Progenitor cell of endocrine pancreas (in vitro differentiated cells): Measurements from ENCODE around the gene SCO2. TPM values are rescaled to one million over a fixed set of nuclear protein-coding genes. Genes with fewer than 3 reads are reported as not detected.
"Not testable (repeated sequence)": the region's sequence is repeated elsewhere in the genome, so short reads cannot be mapped to it uniquely, and the experiment has no call there.

Experiments used
- DNase-seq: peaks from one replicate; pipeline ENCODE4 v3.0.0; 2021; ENCODE audit warnings: low spot score; ENCODE audit not compliant: unreplicated experiment
- H3K27ac Mint-ChIP-seq: 2 replicates; pipeline ENCODE4 v1.8.0; 2021; ENCODE audit warnings: mild to moderate bottlenecking, moderate library complexity, mixed read lengths
- H3K27me3 Mint-ChIP-seq: 2 replicates; pipeline ENCODE4 v1.8.0; 2021; ENCODE audit warnings: mixed read lengths
- H3K36me3 Mint-ChIP-seq: 2 replicates; pipeline ENCODE4 v1.8.0; 2022; ENCODE audit warnings: mixed read lengths; ENCODE audit not compliant: insufficient read depth
- H3K4me1 Mint-ChIP-seq: 2 replicates; pipeline ENCODE4 v1.8.0; 2021; ENCODE audit warnings: low read depth, mixed read lengths
- H3K4me3 Mint-ChIP-seq: 2 replicates; pipeline ENCODE4 v1.8.0; 2021; ENCODE audit warnings: low read depth, mild to moderate bottlenecking, moderate library complexity, mixed read lengths
- H3K9me3 Mint-ChIP-seq: 2 replicates; pipeline ENCODE4 v1.8.0; 2021; ENCODE audit warnings: low read depth, mixed read lengths
- CTCF ChIP-seq: fragments of 200-600 bp; sonication (generic); IDR thresholded peaks from one replicate; pipeline ENCODE4 v1.5.0; 2021; ENCODE audit warnings: antibody characterized with exemption, mild to moderate bottlenecking; ENCODE audit not compliant: unreplicated experiment
- total RNA-seq: library from RNA; stranded (reverse); gene quantifications from 2 replicates; pipeline ENCODE4 v1.2.1, GENCODE V29; 2021

Gene SCO2
- total RNA-seq, 1 donor from 2014 or later, result 3.7 TPM

GRCh38 chr22:50523458-50523805 lies 2.0 kb downstream of the SCO2 start:
- H3K4me3 Mint-ChIP-seq, result no peak overlapping the region

GRCh38 chr22:50522806-50523438 lies 2.5 kb downstream of the SCO2 start:
- no peaks in the 10 kb centered on the region for H3K9me3 Mint-ChIP-seq
- no peak overlapping the region for H3K4me3 Mint-ChIP-seq
- no peak overlapping the region for H3K27ac Mint-ChIP-seq
- peaks cover 2% of the 10 kb centered on the region for H3K27me3 Mint-ChIP-seq
- no peak for DNase-seq
- peaks cover 11% of the 10 kb centered on the region for H3K4me1 Mint-ChIP-seq
- peaks cover 4% of the 10 kb centered on the region for H3K36me3 Mint-ChIP-seq
- TF ChIP-seq CTCF, result no peak

More at GRCh38 chr22:50523458-50523805, 2.0 kb downstream of the SCO2 start:
- no peak for TF ChIP-seq CTCF
- Mint-ChIP-seq H3K9me3 (no peaks in the 10 kb centered on the region), H3K4me1 (peaks cover 11% of the 10 kb centered on the region), H3K27me3 (peaks cover 7% of the 10 kb centered on the region), H3K27ac (no peak overlapping the region), H3K36me3 (peaks cover 4% of the 10 kb centered on the region)
- no peak for DNase-seq

- no peak for TF ChIP-seq CTCF
- Mint-ChIP-seq H3K9me3 (no peaks in the 10 kb centered on the region), H3K4me3 (no peak overlapping the region), H3K27me3 (no peaks in the 10 kb centered on the region), H3K36me3 (peaks cover 4% of the 10 kb centered on the region), H3K27ac (no peak overlapping the region), H3K4me1 (peaks cover 11% of the 10 kb centered on the region)
- DNase-seq, result no peak
These were observed 3.1 kb downstream of the SCO2 start for GRCh38 chr22:50522208-50522805.

GRCh38 chr22:50521710-50522109 lies 3.7 kb downstream of the SCO2 start:
- peaks cover 4% of the 10 kb centered on the region for H3K36me3 Mint-ChIP-seq
- no peaks in the 10 kb centered on the region for H3K9me3 Mint-ChIP-seq
- no peak for TF ChIP-seq CTCF
- no peaks in the 10 kb centered on the region for H3K27me3 Mint-ChIP-seq
- H3K4me1 Mint-ChIP-seq, result peaks cover 8% of the 10 kb centered on the region
- H3K27ac Mint-ChIP-seq, result no peak overlapping the region
- no peak overlapping the region for H3K4me3 Mint-ChIP-seq
- no peak for DNase-seq

GRCh38 chr22:50520826-50521453 lies 4.5 kb downstream of the SCO2 start:
- Mint-ChIP-seq H3K36me3 (peaks cover 4% of the 10 kb centered on the region), H3K9me3 (no peaks in the 10 kb centered on the region), H3K4me3 (no peak overlapping the region), H3K4me1 (peaks cover 6% of the 10 kb centered on the region), H3K27me3 (no peaks in the 10 kb centered on the region), H3K27ac (no peak overlapping the region)
- DNase-seq, result no peak
- no peak for TF ChIP-seq CTCF

GRCh38 chr22:50520184-50520583 lies 5.2 kb downstream of the SCO2 start:
- H3K36me3 Mint-ChIP-seq, DNase-seq, H3K27me3 Mint-ChIP-seq, H3K4me3 Mint-ChIP-seq, H3K9me3 Mint-ChIP-seq, H3K4me1 Mint-ChIP-seq, H3K27ac Mint-ChIP-seq: not testable (repeated sequence)
